SU-DHL-6 (cell line): ENCODE measurements around the gene DIAPH1.

Experiments
- CTCF ChIP-seq: fragments of 200-600 bp; sonication (generic); IDR thresholded peaks from one replicate; pipeline ENCODE4 v1.5.1; 2017; ENCODE audit warnings: antibody characterized with exemption, mild to moderate bottlenecking, low read length, moderate library complexity; ENCODE audit not compliant: insufficient read depth, poor library complexity, severe bottlenecking
- EZH2phosphoT487 ChIP-seq: fragments of 200-600 bp; sonication (generic), shearing (Covaris generic); conservative IDR thresholded peaks from 2 replicates; pipeline ENCODE4 v1.6.1; 2018; ENCODE audit warnings: mild to moderate bottlenecking, antibody characterized with exemption, low read length, moderate library complexity, mixed read lengths

GRCh38 chr5:141573489-141574121 lies 45.2 kb downstream of the DIAPH1 start:
- no peak for TF ChIP-seq CTCF
- TF ChIP-seq EZH2phosphoT487 = no peak
